GM23248 (cell line): ENCODE results near the gene PABPN1L. TPM values are rescaled to one million over a fixed set of nuclear protein-coding genes. Genes with fewer than 3 reads are reported as not detected.

ENCODE experiments used
- DNase-seq: peaks from one replicate; pipeline ENCODE4 v3.0.0-alpha.2; 2015
- H2AFZ ChIP-seq: fragments of 200-600 bp; sonication (generic); 2 replicates; pipeline ENCODE4 v1.6.1; 2016; ENCODE audit warnings: antibody characterized with exemption
- H3F3A ChIP-seq: fragments of 200-600 bp; sonication (generic); 2 replicates; pipeline ENCODE4 v1.6.1; 2016; ENCODE audit warnings: mild to moderate bottlenecking, antibody characterized with exemption, mixed run types; ENCODE audit not compliant: insufficient read depth
- H3K27ac ChIP-seq: fragments of 200-600 bp; sonication (generic); 2 replicates; pipeline ENCODE4 v1.5.1; 2016; ENCODE audit warnings: mild to moderate bottlenecking
- H3K27me3 ChIP-seq: fragments of 200-600 bp; sonication (generic); replicated peaks from 2 replicates; pipeline ENCODE4 v1.6.1; 2016; ENCODE audit warnings: mild to moderate bottlenecking; ENCODE audit not compliant: insufficient read depth
- H3K36me3 ChIP-seq: fragments of 200-600 bp; sonication (generic); 2 replicates; pipeline ENCODE4 v1.6.1; 2016; ENCODE audit warnings: low read depth, mild to moderate bottlenecking
- H3K4me1 ChIP-seq: fragments of 200-600 bp; sonication (generic); 2 replicates; pipeline ENCODE4 v1.6.1; 2016; ENCODE audit warnings: mild to moderate bottlenecking; ENCODE audit not compliant: insufficient read depth
- H3K4me2 ChIP-seq: fragments of 200-600 bp; sonication (generic); one replicate; pipeline ENCODE4 v1.6.1; 2016; ENCODE audit warnings: mild to moderate bottlenecking; ENCODE audit not compliant: unreplicated experiment
- H3K4me3 ChIP-seq: fragments of 200-600 bp; sonication (generic); 2 replicates; pipeline ENCODE4 v1.5.1; 2016; ENCODE audit warnings: mild to moderate bottlenecking
- H3K79me2 ChIP-seq: fragments of 200-600 bp; sonication (generic); 2 replicates; pipeline ENCODE4 v1.6.1; 2016; ENCODE audit warnings: mild to moderate bottlenecking; ENCODE audit not compliant: insufficient read depth
- H3K9ac ChIP-seq: fragments of 200-600 bp; sonication (generic); 2 replicates; pipeline ENCODE4 v1.6.1; 2016; ENCODE audit warnings: mild to moderate bottlenecking
- H3K9me2 ChIP-seq: fragments of 200-600 bp; sonication (generic); 2 replicates; pipeline ENCODE4 v1.6.1; 2016; ENCODE audit warnings: mixed run types, mild to moderate bottlenecking, moderate library complexity; ENCODE audit not compliant: insufficient read depth
- H3K9me3 ChIP-seq: fragments of 200-600 bp; sonication (generic); one replicate; pipeline ENCODE4 v1.6.1; 2017; ENCODE audit warnings: low read depth
- H4K20me1 ChIP-seq: fragments of 200-600 bp; sonication (generic); 2 replicates; pipeline ENCODE4 v1.6.0; 2016; ENCODE audit not compliant: insufficient read depth
- EZH2 ChIP-seq: fragments of 200-600 bp; sonication (generic); IDR thresholded peaks from 2 replicates; pipeline ENCODE4 v1.6.1; 2018; ENCODE audit warnings: antibody characterized with exemption, mild to moderate bottlenecking; ENCODE audit not compliant: insufficient read depth, poor library complexity, severe bottlenecking
- EZH2phosphoT487 ChIP-seq: fragments of 200-600 bp; sonication (generic); IDR thresholded peaks from 2 replicates; pipeline ENCODE4 v1.6.1; 2018; ENCODE audit warnings: antibody characterized with exemption, moderate library complexity, mild to moderate bottlenecking, low read depth; ENCODE audit not compliant: insufficient read depth
- WGBS, 2 experiments: methylation state at CpG; one replicate each; pipeline ENCODE4 v1.1.6; 2015 to 2017; ENCODE audit warnings: low lambda C conversion rate in 2 of 2, low coverage in 1 of 2; ENCODE audit errors: missing lambda C conversion rate in 2 of 2; 5-methylcytosine and 5-hydroxymethylcytosine counted together
- in situ Hi-C: fragments of 300-500 bp; cut with MboI; formaldehyde crosslinking; loops from 2 replicates; pipeline ENCODE4 v1.15.0; 2020
- polyA plus RNA-seq: library from polyadenylated mRNA; unstranded; fragments of >200 nt; fragmentation: Nextera tagmentation; extraction: Ambion mirVana; gene quantifications from 2 replicates; pipeline ENCODE4 v1.2.1, GENCODE V29; 2016
- total RNA-seq: library from RNA; depleted of rRNA; stranded (reverse); fragments of >200 nt; shearing (Covaris generic); gene quantifications from 2 replicates; pipeline ENCODE4 v1.2.3, GENCODE V29; 2014

Gene PABPN1L
- total and polyA plus RNA-seq, 2 experiments from 2014 or later, result not detected

- 1 to 2% methylated on average over 79 to 80 of the region's 87 CpGs for WGBS, 2 experiments
- in situ Hi-C loops, result no loop called here
- no peaks in the 10 kb centered on the region for H4K20me1 ChIP-seq
Observed at GRCh38 chr16:88856828-88857727, 9.4 kb downstream of the PABPN1L start, which contains the start of the genes GALNS and TRAPPC2L. TSS of gene GALNS (minus strand) at chr16:88856947. CDS start at chr16:88856877, 70 bp downstream. TSS of gene TRAPPC2L (plus strand) at chr16:88857127. CDS start at chr16:88857151, 24 bp downstream.

GRCh38 chr16:88856122-88856827 is 10.2 kb downstream of the PABPN1L start:
- TF ChIP-seq EZH2 (no peak), EZH2phosphoT487 (no peak)
- H2AFZ ChIP-seq, result no peak overlapping the region
- H3K36me3 ChIP-seq, result no peaks in the 10 kb centered on the region
- H3K27me3 ChIP-seq, result no peaks in the 10 kb centered on the region
- H3K79me2 ChIP-seq, result peaks cover 27% of the 10 kb centered on the region; the same call in 1 of the 2 replicates
- WGBS, 2 experiments, result 9 to 18% methylated on average over 22 to 47 of the region's 53 CpGs
- H3F3A ChIP-seq, result no peaks in the 10 kb centered on the region; the same call in 1 of the 2 replicates
- H3K4me2 ChIP-seq, result peak overlapping the region; percentile 74
- peak overlapping the region; percentile 79 for H3K9ac ChIP-seq
- H3K9me2 ChIP-seq, result no peaks in the 10 kb centered on the region
- H4K20me1 ChIP-seq, result no peaks in the 10 kb centered on the region
- no peaks in the 10 kb centered on the region for H3K9me3 ChIP-seq
- DNase-seq, result peak; percentile 24
- in situ Hi-C loops, result no loop called here
- peaks cover 8% of the 10 kb centered on the region; the same call in 1 of the 2 replicates for H3K4me1 ChIP-seq
- peak overlapping the region; percentile 92 for H3K4me3 ChIP-seq
- H3K27ac ChIP-seq, result no peak overlapping the region

More at GRCh38 chr16:88856828-88857727, 9.4 kb downstream of the PABPN1L start, which contains the start of the genes GALNS and TRAPPC2L:
- peak within 1 kb of the TSS; percentile 89 for H2AFZ ChIP-seq
- H3K27me3 ChIP-seq, result no peaks in the 10 kb centered on the region
- no peak for TF ChIP-seq EZH2
- TF ChIP-seq EZH2phosphoT487, result no peak
- no peaks in the 10 kb centered on the region for H3K9me2 ChIP-seq
- H3F3A ChIP-seq, result no peaks in the 10 kb centered on the region; the same call in 1 of the 2 replicates
- H3K9ac ChIP-seq, result peak within 1 kb of the TSS; percentile 79
- peaks cover 8% of the 10 kb centered on the region; the same call in 1 of the 2 replicates for H3K4me1 ChIP-seq
- 0 out of 2 replicates have a peak within 1 kb of the TSS, but pooled peaks have one; percentile 6 for H3K27ac ChIP-seq
- no peaks in the 10 kb centered on the region for H3K9me3 ChIP-seq
- no peaks in the 10 kb centered on the region for H3K36me3 ChIP-seq
- peak within 1 kb of the TSS; percentile 92 for H3K4me3 ChIP-seq
- H3K4me2 ChIP-seq, result peak within 1 kb of the TSS; percentile 91
- peak; percentile 100 for DNase-seq
- H3K79me2 ChIP-seq, result peaks cover 27% of the 10 kb centered on the region; the same call in 1 of the 2 replicates

- Histone ChIP-seq H3K27me3 (no peaks in the 10 kb centered on the region), H3K4me1 (peaks cover 8% of the 10 kb centered on the region; the same call in 1 of the 2 replicates), H3K9me2 (no peaks in the 10 kb centered on the region), H3K79me2 (peaks cover 27% of the 10 kb centered on the region; the same call in 1 of the 2 replicates), H3F3A (no peaks in the 10 kb centered on the region; the same call in 1 of the 2 replicates), H3K27ac (no peak overlapping the region), H3K4me3 (peak overlapping the region; percentile 71), H3K9me3 (no peaks in the 10 kb centered on the region), H2AFZ (no peak overlapping the region), H4K20me1 (no peaks in the 10 kb centered on the region), H3K4me2 (peak overlapping the region; percentile 74), H3K9ac (peak overlapping the region; percentile 44; the same call in 1 of the 2 replicates), H3K36me3 (no peaks in the 10 kb centered on the region)
- WGBS, 2 experiments, result 79 to 80% methylated on average over 12 to 13 of the region's 13 CpGs
- in situ Hi-C loops, result no loop called here
- TF ChIP-seq EZH2, result no peak
- no peak for TF ChIP-seq EZH2phosphoT487
- DNase-seq, result no peak
Observed at GRCh38 chr16:88855736-88856121, 10.7 kb downstream of the PABPN1L start.

- 79 to 81% methylated on average over 8 of the region's 8 CpGs for WGBS, 2 experiments
- TF ChIP-seq EZH2, result no peak
- no peak for TF ChIP-seq EZH2phosphoT487
- H3K4me2 ChIP-seq, result no peak overlapping the region
Observed at GRCh38 chr16:88855176-88855575, 11.3 kb downstream of the PABPN1L start.

More at GRCh38 chr16:88855176-88855575, 11.3 kb downstream of the PABPN1L start:
- Histone ChIP-seq H3K4me1 (peaks cover 8% of the 10 kb centered on the region; the same call in 1 of the 2 replicates), H3K4me3 (no peak overlapping the region), H3K9ac (no peak overlapping the region), H4K20me1 (no peaks in the 10 kb centered on the region), H2AFZ (no peak overlapping the region), H3K27me3 (no peaks in the 10 kb centered on the region), H3F3A (no peaks in the 10 kb centered on the region; the same call in 1 of the 2 replicates), H3K9me3 (no peaks in the 10 kb centered on the region), H3K36me3 (no peaks in the 10 kb centered on the region), H3K27ac (no peak overlapping the region), H3K79me2 (peaks cover 27% of the 10 kb centered on the region; the same call in 1 of the 2 replicates), H3K9me2 (no peaks in the 10 kb centered on the region)
- DNase-seq, result no peak
- in situ Hi-C loops, result no loop called here
